Measurements from ENCODE around the gene PRR16. TPM values are rescaled to one million over a fixed set of nuclear protein-coding genes. Genes with fewer than 3 reads are reported as not detected.

Gene PRR16
- total and polyA plus RNA-seq, 2 of the 13 experiments (the other 11 are each of a cell fraction or from before 2014, with no cell fraction given) = not detected

DNA sequence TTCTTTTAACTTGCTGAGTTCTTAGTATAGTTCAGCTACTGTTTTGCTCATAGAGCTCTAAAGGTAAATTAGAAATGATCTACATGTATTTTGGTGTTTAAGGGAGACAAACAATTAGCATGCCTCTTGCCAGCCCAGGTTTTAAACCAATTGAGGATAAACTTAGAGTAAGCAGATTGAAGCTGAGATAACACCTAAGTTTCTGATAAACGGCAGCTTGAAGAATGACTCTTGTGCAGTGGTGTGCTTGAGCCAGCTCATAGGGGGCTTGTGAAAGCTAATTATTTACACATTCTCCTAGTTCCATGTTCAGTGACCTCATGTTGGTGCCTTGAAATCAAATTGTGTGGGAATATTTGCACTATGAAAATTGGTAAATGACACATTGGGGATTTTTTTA is 193.0 kb downstream of the PRR16 start:
- H3K27ac ChIP-seq (ENCODE audit: extremely low read length, insufficient read depth, low read length) = no peak overlapping the region
- no peaks in the 10 kb centered on the region for H3K4me1 ChIP-seq (ENCODE audit: insufficient read depth, low read length)
- H3K4me3 ChIP-seq (replicated peaks in 1 of 3; ENCODE audit: insufficient read depth in 1 of 3, low read depth in 2 of 3, low read length in 3 of 3) = no peak overlapping the region
- in situ Hi-C loops (cut with HindIII; ENCODE audit: extremely low pct_ligation_motif_present, low pct_unique_long_range_greater_than_20kb) (loop anchor here (25.0 kb wide), 1 partner anchor 1280 kb away; no protein-coding TSS in a partner anchor), intact Hi-C loops (cut with micrococcal nuclease; ENCODE audit: unreplicated experiment) (loop anchor here (5.0 kb wide), 1 partner anchor 145 kb away; no protein-coding TSS in a partner anchor)
- no peak overlapping the region for H3K9ac ChIP-seq (ENCODE audit: insufficient read depth, low read depth, low read length)
- ChIA-PET POLR2A (no interaction called here), CTCF (ENCODE audit: low intra/inter-chr PET ratio, low total read pairs) (no interaction called here)
- WGBS (ENCODE audit: low lambda C conversion rate) = 0% methylated on average over 1 of the region's 1 CpG
- no peaks in the 10 kb centered on the region for H3K36me3 ChIP-seq (replicated peaks in 1 of 2; ENCODE audit: control insufficient read depth in 1 of 2, insufficient read depth in 2 of 2, low read length in 2 of 2)
- no peak overlapping the region for H3K4me2 ChIP-seq (ENCODE audit: low read depth, low read length)
- H3K27me3 ChIP-seq (ENCODE audit: control insufficient read depth in 1 of 2, insufficient read depth in 2 of 2, low read length in 2 of 2) = no peaks in the 10 kb centered on the region
- no peak for ATAC-seq
- FAIRE-seq = no peak
- DNase-seq (ENCODE audit: low spot score) = no peak
- TF ChIP-seq SP140L (CRISPR knock-in tag; IDR thresholded peaks at IDR 0.05; ENCODE audit: borderline replicate concordance) (no peak), SMAD9 (CRISPR knock-in tag; IDR thresholded peaks at IDR 0.05) (no peak), TRAFD1 (CRISPR knock-in tag; IDR thresholded peaks at IDR 0.05; ENCODE audit: borderline replicate concordance) (no peak), CENPT (CRISPR knock-in tag; IDR thresholded peaks at IDR 0.05; ENCODE audit: low read depth) (no peak), ZSCAN31 (CRISPR knock-in tag; IDR thresholded peaks at IDR 0.05; ENCODE audit: low read depth) (no peak), GTF2F1 (IDR thresholded peaks at IDR 0.05; ENCODE audit: low read length) (no peak), SP4 (CRISPR knock-in tag; IDR thresholded peaks at IDR 0.05) (no peak), ZNF264 (CRISPR knock-in tag; IDR thresholded peaks at IDR 0.05) (no peak), ZNF800 (CRISPR knock-in tag; IDR thresholded peaks at IDR 0.05) (no peak), ZNF33B (CRISPR knock-in tag; IDR thresholded peaks at IDR 0.05) (no peak)
- TF ChIP-seq, protein P1, sequence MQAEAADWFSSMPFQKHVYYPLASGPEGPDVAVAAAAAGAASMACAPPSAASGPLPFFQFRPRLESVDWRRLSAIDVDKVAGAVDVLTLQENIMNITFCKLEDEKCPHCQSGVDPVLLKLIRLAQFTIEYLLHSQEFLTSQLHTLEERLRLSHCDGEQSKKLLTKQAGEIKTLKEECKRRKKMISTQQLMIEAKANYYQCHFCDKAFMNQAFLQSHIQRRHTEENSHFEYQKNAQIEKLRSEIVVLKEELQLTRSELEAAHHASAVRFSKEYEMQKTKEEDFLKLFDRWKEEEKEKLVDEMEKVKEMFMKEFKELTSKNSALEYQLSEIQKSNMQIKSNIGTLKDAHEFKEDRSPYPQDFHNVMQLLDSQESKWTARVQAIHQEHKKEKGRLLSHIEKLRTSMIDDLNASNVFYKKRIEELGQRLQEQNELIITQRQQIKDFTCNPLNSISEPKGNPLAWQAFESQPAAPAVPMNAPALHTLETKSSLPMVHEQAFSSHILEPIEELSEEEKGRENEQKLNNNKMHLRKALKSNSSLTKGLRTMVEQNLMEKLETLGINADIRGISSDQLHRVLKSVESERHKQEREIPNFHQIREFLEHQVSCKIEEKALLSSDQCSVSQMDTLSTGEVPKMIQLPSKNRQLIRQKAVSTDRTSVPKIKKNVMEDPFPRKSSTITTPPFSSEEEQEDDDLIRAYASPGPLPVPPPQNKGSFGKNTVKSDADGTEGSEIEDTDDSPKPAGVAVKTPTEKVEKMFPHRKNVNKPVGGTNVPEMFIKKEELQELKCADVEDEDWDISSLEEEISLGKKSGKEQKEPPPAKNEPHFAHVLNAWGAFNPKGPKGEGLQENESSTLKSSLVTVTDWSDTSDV (CRISPR knock-in tag; IDR thresholded peaks at IDR 0.05) = no peak
- BruUV-seq (replicated peaks) = no TSS peak
- H3K79me2 ChIP-seq (ENCODE audit: insufficient read depth, low read length) = no peaks in the 10 kb centered on the region
- H3K9me3 ChIP-seq (ENCODE audit: low read length) = no peaks in the 10 kb centered on the region
- no peak overlapping the region for H2AFZ ChIP-seq (ENCODE audit: low read length)
- H4K20me1 ChIP-seq (ENCODE audit: insufficient read depth, low read length) = no peaks in the 10 kb centered on the region
